Activated gamma-delta T cell treated with anti-CD3 and anti-CD28 coated beads, Interleukin-2, amount 50 U/mL, for 16 hours (primary cell): ENCODE results near the gene ARID1B.

Source experiments
- DNase-seq: peaks from one replicate; pipeline ENCODE4 v3.0.0-alpha.2; 2020; ENCODE audit warnings: low read depth

Gene ARID1B

DNA sequence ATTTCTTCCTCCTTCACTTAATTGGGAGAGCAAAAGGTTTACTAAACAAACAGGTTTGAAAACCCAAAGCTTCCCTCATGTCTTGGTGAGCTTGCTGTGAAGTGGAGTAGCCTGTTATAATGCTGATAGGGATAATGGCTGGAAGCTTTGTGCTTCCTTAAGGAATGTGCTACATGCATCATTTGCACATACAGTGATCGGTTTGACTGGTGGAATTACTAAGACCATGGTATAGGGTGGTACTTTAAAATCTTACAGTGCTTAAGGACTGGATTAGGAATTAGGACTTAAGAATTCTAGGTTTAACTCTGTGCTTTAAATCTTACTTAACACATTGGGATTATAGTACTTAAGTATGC, 75.7 kb downstream of the ARID1B start:
- DNase-seq, result no peak

DNA sequence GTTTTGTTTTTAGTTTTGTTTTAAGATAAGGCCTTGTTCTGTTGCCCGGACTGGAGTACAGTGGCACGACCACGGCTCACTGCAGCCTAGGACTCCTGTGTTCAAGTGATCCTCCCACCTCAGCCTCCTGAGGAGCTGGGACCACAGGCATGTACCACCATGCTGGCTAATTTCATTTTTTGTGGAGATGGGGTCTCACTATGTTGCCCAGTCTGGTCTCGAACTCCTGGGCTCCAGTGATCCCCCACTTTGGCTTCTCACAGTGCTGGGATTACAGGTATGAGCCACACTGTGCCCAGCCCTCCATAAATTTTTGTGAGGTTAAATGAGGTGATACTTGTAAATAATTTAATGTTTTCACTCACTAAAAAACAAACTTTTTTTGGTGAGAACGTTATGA, 76.6 kb downstream of the ARID1B start:
- no peak for DNase-seq

DNA sequence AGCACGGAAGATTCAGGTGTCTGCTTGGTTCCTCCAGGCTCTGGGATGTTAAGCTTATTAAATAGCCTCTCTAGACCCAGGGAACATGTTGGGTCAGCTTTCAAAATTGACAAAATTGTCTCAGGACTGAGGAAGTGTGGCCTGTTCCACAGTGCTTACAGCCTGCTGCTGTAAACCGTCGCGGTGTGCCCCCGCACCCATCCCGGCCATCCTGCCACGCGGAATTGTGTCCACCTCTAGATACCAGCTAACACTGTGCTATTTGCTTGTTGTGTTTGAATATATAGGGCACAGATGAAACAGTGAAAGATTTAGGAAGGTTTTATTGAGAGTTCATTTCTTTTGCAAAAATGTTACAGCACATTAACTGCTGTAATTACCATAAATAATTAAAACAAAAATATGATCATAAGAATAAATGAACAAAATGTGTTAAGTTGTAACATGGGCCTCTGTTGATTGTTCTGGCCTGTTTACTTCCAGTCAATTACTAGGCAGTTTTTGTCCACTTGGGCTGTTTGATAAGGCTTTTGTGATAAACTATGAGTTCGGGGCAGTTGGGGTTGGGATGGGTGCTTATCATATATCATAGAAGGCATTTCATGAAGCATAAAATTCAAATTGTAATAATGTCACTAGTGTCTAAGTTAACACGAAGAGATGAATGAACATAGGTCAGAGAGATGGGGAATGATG, 77.4 kb downstream of the ARID1B start:
- no peak for DNase-seq

DNA sequence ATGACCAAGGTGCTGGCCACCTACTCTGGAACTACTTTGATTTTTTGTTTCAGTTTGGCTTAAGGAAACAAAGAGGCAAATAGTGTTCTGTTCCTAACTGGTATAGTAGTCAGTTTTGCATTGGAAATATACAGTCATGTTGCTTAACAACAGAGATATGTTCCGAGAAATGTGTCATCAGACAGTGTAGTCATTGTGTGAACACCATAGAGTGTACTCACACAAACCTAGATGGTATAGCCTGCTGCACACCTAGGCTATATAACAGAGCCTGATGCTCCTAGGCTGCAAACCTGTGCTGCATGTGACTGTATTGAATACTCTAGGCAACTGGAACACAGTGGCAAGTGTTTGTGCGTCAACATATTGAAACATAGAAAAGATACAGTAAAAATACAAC, 80.4 kb downstream of the ARID1B start:
- DNase-seq, result no peak

DNA sequence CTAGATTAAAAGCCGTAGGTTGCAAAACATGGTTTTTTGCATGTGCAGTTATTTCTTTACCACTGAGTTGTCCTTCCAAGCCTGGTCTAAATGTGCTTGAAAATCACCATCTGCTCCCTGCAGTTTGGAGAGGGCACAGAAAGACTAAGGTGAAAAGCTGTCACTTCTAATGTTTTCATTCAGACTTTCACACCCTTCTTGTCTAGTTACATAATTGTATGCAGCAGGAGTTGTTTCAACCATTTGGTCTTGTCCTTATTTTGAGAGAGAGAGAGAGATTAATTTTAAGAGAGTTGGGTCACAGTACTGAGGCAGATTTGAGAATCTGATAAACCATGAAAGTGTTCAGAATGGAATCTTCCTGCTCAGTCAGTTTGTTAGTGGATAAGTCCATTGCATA, 82.5 kb downstream of the ARID1B start:
- no peak for DNase-seq

DNA sequence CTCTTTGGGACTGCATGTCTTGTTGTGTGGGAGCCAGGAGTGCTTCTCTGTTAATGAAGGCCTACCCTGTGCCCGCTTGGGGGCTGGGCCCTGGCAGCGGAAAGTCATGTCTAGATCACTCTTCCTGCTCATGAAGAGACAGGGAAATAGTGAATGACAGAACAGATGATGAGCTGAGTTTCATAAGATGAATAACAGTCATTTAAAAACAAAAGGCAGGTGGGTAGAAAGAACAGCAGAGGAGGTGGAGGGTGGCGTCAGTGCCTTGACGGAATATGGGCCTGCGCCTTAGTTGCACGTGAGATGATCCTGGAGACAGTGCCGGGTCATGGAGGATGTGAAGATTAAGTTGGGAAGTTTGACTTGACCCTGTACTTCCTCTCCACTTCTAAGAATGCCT, 85.5 kb downstream of the ARID1B start:
- DNase-seq, result no peak

DNA sequence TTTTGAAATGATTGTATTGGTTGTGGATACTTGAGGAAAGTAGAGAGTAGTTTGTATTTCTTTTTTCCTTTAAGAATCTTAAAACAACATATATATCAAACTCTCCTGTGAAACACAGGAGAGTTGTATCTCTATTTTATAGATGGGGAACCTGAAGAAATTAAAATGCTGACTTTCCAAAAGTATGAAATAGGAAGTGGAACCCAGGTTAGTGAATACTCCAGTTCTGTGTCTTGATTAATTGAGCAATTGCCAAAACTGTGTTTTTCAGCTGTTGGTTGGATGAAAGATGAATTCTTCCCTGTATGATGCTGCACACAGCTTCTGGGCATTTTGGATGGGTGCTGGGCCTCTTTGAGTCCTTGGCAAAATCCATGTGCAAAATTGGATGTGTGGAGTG, 86.3 kb downstream of the ARID1B start:
- no peak for DNase-seq

DNA sequence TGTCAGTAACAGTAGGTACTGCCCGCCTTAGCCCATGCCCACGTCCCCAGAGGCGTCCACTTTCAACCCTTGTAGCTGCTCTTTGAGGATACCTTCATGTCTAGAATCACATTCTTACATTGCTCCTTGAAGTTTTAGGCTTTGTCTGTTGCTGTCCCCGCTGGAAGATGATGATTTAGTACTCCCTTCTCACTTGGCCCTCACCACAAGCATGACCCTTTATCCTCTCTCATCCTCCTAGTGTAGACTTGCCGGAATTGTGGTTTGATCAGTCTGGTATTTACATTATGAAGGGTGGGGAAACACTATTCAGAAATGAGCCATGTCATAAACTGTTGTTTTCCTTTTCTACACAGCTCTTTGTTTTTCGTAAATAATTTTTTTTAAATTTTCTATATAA, 87.4 kb downstream of the ARID1B start:
- DNase-seq, result no peak

DNA sequence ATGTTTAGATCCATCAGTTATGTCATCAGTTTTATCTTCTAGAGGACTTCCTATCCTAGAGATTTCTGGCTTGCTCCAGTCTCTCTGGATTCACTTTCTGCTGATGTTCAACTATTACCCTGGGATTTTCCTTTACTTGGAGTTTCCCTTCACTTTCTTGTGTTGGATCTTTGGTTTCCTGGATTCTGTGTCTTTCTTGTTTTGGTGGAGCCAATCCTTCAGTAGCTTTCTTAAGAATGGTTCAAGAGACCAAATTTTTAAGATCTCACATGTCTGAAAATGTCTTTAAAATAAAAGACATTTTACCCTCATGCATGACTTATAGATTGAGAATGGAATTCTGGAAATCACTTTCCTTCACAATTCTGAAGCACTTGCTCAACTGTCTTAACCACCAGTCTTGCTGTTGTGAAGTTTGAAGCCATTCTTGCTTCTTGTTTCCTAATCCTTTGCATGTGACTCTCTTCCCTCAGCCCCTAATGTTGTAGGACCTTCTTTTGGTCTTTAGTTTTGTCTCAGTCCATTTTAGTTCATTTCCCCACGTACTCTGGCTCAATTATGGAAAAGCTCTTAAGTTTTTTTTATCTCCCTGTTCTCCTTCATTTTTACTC, 87.9 kb downstream of the ARID1B start:
- DNase-seq, result no peak

DNA sequence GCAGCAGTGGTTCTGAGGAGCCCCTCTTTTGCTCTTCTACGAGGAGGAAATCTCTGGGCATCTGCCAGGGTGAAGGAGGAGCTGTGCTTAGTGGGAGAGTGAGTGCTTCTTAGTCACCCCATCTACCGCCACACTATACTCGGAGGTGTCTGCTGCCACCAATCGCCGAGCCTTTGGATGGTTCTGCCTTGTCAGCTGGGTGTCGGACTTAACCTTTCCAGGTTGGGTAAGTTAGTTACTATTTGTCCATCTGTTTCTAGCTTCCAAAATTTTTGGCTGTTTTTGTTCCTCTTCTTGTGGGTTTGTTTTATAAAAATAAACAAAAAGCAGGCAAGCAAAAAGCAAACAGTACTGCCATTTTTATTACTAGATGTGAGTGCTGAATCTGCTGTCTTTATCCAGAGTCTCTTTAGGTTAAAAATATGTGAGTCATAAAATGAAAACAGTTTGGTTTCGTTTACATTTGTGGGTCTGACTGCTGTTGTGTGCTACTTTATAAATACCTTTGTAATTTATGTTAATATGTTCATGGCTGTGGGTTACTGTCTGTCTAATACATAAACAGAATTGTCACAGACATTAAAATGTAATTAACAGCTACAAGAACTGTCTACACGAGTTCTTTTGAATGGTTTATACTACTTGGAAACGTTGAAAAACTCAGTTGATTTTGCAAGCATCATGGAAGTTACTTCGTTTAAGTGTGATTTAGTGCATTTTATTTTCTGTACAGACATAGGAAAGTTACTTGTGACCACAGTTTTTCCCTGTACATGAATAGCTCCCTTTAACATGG, 89.2 kb downstream of the ARID1B start:
- no peak for DNase-seq

DNA sequence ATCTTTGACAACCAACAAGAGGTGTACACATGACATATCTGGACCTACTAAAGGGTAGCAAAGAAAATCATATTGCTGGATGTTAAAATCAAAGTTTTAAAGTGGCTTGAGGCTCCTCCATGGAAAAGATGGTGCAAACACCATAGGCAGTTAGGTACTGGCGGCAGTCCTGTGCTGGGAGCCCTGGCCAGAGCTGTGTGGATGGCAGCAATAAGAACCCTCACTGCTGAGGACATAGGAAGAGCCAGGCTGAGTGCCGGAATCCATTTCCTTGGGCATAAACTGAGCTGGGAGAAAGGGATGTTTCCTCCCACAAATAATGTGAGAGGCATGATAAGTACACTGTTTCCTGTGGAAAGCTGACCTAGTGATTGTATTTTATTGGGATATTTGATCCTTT, 89.9 kb downstream of the ARID1B start:
- DNase-seq, result no peak

DNA sequence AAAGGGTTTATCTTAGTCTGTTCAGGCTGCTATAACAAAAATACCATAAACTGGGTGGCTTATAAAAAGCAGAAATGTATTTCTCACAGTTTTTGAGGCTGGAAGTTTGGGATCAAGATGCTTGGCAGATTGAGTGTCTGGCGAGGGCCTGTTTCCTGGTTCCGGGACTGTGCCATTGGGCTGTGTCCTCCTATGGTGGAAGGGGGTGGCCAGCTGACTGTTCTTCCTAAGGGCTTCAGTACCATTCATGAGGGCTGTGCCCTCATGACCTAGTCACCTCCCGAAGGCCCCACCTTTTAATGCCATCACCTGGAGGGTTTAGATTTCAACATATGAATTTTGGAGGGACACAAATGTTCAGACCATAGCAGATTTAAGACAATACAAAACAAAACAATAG, 91.2 kb downstream of the ARID1B start:
- DNase-seq, result no peak

DNA sequence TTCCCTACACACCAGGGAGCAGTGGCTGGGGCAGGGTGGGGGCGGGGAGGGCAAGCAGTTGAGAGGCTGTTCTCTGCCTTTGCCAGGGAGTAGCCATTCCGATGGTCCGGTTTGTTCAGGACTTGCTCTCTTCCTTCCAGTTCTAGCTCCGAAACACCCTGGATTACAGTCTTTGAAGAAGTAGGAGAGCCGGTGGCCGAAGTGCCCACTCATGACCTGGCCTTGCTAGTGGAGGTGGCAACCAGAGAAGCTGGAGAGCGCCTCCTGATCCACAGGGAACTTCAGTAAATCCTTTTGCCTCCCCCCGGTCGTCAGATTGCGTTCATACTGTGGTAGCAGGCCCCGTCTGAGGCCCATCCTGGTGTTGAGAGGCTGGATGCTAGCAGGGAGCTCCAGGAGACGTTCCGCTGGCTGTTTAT, 92.8 kb downstream of the ARID1B start:
- DNase-seq, result no peak

DNA sequence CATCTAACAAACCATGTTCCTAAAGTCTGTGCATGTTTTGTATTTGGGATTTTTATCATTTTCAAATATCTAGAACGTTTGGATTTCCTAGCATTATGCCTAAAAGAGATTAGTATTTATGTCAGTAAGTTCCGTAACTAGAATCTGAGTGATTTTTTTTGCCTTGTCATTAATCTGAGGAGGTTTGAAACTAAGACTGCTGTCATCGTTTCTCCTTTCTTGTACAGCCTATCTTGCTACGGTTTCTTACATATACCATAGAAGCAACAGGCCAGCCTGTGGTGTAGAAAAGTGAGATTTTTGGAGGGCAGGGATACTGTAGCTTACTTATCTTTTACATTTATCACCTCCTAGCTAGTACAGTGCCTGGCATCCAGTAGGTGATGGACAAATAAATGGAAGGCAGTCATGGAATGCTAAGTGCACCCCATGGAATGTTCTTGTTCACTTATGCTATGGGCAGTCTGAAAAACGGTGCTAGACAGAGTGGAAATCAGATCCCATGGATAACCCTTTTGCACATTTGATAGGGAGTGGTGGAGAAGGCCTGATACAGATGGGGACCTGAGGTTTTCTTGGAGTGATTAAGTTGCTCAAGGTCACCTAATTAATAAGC, 93.9 kb downstream of the ARID1B start:
- DNase-seq, result no peak

DNA sequence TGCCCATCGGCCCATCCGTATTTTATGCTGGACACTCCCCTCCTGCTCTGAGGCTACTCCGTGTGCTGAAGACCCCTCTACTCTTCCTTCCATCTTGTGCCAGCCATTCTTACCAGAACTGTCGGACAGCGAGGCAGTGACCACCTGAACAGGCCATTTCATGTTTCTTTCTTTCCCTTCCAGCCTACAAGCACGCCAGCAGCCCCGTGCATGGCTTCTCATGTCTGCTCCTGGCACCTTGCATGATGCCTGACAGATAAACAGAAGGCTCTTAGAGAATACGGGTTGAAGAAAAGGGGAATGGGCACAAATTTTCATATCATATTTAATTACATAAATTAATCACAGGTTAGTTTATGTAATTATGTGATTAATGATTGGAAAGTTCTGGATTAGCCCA, 95.7 kb downstream of the ARID1B start:
- no peak for DNase-seq

DNA sequence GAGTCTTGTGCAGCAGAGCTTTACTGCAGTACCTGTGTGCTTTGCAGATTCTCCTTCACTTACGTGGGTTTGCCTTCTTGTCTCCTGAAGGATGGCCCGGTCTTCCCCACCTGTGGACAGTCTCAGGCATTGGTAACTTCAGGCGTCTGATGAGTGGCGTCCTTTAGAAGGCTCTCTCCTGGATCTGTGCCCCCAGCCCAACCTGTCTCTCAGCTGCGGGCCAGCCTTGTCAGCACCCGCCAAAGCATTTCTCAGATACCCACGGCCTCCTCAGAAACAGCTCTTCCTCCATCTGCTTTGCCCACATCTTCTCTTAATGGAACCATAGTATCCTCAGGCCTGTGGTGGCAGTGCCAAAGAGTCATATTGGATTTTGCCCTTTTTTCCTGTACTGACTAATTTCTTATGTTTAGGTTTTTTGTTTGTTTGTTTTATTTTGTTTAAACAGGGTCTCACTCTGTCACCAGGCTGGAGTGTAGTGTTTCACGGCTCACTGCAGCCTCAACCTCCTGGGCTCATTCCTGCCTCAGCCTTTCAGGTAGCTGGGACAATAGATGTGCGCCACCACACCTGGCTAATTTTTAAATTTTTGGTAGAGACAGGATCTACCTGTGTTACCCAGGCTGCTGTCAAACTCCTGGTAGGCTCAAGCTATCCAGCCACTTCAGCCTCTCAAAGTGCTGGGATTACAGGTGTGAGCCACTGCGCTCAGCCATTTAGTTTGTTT, 96.6 kb downstream of the ARID1B start:
- no peak for DNase-seq

DNA sequence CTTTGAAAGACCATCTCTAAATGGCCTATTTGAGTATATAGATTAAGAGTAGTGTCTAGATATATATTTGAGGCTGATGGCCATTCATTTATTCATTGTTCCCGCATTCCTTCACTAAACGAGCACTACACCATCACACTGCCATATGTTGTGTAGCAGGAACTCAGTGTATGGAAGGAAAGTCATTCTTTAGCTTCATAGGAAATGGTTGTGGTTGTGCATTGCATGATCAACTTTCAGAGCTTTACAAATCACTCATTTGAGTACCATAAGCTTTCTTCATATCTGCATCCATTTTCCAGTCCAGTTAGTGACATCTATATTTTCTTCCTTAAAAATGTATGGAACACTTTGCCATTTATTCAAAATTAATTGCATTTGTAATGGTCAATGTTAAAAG, 97.9 kb downstream of the ARID1B start:
- no peak for DNase-seq

DNA sequence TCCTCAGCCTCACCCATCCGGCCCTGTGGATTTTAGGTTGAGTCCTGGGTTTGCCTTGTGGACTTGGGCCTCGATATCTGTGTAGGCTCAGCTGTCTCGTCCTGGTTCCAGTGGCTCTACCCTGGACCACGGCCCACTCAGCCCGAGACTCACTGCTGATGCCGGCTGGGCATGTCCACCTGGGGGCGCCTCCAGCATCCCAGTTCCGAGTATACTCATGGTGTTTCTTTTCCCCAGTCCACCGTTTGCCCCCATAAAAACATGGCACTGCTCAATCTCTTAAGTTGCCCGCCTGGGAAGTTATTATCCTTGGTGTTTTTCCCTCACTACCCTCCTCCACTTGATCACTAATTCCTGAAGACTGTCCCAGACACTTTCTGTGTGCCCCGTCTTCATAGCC, 99.1 kb downstream of the ARID1B start:
- no peak for DNase-seq

DNA sequence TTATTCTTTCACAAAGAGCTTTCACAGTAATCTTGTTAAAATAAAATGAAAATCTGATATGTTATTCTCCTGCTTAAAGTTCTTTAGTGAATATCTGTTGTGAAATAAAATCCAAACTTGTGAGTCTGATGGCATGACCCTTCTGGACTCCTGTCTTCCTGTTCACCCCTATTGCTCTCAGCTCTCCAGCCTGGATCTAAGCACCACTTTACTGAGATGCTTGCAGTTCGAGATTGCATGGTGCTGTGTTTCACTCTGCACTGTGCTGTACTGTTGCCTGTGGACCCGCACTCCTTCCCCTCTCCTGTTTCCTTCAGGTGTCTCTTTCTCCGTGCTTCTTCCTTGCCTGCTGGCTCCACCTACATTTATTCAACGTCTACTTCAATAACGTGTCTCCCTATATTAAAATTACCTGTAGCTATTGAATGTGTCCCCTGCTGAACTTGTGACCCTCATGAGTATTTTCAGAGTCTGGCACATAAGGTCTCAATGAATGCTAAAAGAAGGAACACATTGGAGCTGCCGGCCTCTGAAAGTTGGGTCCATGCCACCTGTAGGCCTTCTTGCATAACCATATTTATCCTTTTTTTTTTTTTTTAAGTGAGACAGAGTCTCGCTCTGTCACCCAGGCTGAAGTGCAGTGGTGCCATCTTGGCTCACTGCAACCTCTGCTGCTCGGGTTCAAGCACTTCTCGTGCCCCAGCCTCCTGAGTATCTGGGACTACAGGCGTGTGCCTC, 100.1 kb downstream of the ARID1B start:
- DNase-seq, result no peak

DNA sequence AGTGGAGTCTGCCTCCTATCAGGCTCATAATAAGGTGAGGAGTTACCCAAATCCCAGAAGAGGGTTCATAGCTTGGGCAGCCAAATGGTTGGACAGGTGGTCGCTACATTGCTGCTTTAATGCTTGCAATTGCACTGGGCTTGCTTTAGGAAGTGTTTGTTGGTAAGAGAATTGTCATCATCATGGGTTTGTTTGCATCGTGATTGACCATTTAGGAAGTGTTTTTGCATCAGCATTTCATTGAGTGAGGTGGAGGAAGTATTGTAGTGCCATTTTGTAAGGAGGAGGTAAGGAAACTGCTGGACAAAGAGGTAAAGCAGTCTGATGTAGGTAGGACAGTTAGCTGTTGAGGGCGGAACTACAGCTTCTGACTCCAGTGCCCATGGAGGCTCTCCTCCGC, 101.5 kb downstream of the ARID1B start:
- no peak for DNase-seq

DNA sequence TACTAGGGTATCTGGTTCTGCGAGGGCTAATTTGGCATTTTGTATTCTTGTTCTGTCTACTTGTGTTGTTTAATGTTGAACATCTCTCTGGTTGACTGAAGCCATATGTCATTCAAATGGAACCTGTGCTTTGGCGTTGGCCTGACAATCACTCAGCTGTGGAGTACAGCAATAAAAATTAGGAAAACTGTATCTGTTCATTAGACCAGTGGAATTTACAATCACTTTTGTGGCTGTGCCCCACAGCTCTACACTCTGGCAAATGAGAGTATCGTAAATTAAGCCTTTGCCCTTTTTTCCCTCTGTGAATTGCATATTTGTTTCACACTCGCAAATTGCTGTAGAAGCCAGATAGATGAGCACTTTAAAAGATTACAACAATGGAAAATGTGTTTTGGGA, 102.0 kb downstream of the ARID1B start:
- DNase-seq, result no peak

DNA sequence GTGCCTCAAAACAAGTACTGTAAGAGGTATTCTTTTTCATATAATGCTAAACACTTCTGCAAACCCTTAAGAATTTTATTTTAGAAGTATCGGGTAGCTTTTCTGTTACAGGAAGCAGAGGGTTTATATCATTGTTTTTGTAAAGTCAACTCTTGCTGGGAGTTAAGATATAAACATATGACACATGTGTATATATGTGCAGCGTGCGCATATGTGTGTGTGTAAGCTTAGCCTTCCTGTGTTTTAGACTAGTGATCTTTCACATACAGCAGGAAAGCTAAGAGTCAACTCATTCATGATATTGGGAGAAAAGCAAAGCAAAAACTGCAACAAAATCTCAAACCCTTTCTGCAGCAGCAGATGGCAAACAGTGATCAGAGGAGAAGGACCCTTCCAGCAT, 102.4 kb downstream of the ARID1B start:
- DNase-seq, result no peak
